Measurements from ENCODE around the gene LENG8. TPM values are rescaled to one million over a fixed set of nuclear protein-coding genes. Genes with fewer than 3 reads are reported as not detected.

Gene LENG8
- total and polyA plus RNA-seq, 9 donors = 28.7 to 155 (median 104) TPM

DNA sequence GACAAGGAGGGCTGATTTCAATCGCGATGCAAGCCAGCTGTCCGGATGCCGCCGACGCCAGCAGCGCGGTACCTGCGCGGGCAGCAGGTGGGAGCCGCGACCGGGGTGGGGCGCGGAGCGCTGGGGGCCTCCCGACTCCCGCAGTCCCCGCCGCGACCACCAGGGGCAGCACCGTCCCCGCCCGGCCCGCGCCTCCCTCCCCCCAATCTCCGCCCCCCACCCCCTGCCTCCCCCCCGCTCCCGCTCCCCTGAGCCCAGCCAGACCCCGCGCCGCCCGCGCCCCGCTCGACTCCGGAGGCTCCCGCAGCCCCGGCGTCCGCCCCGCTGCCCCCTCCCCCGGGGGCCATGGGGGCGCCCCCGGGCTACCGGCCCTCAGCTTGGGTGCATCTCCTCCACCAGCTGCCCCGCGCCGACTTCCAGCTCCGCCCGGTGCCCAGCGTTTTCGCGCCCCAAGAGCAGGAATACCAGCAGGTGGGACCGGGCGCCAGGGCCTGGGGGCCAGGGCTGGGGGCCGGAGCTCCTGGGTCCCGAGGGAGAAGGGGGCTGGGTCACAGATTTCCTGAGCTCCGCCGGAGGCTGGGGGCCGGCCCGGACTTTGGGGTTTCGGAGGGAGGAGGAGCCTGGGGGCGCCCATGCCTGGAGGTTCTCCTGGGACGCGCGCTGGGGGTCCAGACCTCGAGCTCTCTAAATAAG is 33.6 kb upstream of the LENG8 start, which contains the start of gene TTYH1:
TSS of gene TTYH1 (plus strand) at position 257 of the 693 bp plus-strand sequence. CDS start at position 346, 89 bp downstream.
- DNase-seq = no peak
- Histone ChIP-seq H3K27ac (ENCODE audit: low read length) (no peak within 1 kb of the TSS), H3K36me3 (ENCODE audit: control insufficient read depth, insufficient read depth, low read length) (no peaks in the 10 kb centered on the region), H3K4me3 (ENCODE audit: low read length) (peak within 1 kb of the TSS; percentile 10), H3K27me3 (ENCODE audit: control insufficient read depth, insufficient read depth, low read length) (peaks cover 47% of the 10 kb centered on the region), H3K4me1 (ENCODE audit: control insufficient read depth, insufficient read depth, low read length) (peaks cover 18% of the 10 kb centered on the region), H3K9me3 (replicated peaks; ENCODE audit: control insufficient read depth, low read depth, low read length) (no peaks in the 10 kb centered on the region)
- under 1% methylated on average over 45 of the region's 68 CpGs for WGBS (ENCODE audit: insufficient coverage)

DNA sequence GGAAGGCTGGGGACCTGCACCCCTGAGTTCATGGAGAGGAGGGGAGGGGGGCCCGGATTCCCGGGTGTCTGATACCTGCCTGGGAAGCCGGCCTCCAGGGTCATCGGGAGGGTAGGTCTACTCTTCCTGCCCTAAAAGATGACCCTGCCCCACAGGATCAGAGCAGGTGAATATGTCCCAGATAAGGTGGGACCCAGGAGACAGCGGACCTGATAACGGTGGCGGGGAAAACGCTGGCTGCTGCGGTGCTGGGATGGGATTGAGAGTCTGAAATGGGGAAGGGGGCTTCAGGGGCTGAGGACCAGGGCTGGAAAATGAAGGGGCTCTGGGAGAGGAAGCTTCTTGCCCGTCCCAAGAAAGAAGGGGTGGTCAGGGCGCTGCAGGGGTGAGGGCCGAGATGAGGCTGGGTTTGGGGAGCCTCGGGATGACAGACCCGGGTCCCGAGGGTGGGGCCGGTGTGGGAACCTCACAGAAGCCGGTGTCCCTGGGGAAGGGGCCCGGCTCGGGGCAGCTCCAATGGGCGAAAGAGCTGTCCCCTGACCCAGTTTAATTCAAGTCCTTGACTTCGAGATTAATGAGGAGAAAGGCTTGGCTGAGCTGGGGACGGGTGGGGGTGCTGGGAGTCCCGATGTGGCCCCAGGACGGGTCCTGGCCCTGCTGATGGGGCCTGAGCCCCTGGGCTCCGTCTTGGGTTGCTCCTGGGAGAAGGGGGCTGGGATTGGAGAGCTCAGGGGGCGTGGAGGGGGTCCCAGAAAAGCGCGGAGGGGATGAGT is 32.9 kb upstream of the LENG8 start:
- H3K9me3 ChIP-seq (replicated peaks; ENCODE audit: control insufficient read depth, low read depth, low read length) = no peaks in the 10 kb centered on the region
- H3K4me3 ChIP-seq (ENCODE audit: low read length) = peak overlapping the region; percentile 10
- WGBS (ENCODE audit: insufficient coverage) = 5% methylated on average over 18 of the region's 28 CpGs
- peaks cover 23% of the 10 kb centered on the region for H3K4me1 ChIP-seq (ENCODE audit: control insufficient read depth, insufficient read depth, low read length)
- no peak for DNase-seq
- H3K36me3 ChIP-seq (ENCODE audit: control insufficient read depth, insufficient read depth, low read length) = no peaks in the 10 kb centered on the region
- H3K27me3 ChIP-seq (ENCODE audit: control insufficient read depth, insufficient read depth, low read length) = peaks cover 54% of the 10 kb centered on the region
- no peak overlapping the region for H3K27ac ChIP-seq (ENCODE audit: low read length)

DNA sequence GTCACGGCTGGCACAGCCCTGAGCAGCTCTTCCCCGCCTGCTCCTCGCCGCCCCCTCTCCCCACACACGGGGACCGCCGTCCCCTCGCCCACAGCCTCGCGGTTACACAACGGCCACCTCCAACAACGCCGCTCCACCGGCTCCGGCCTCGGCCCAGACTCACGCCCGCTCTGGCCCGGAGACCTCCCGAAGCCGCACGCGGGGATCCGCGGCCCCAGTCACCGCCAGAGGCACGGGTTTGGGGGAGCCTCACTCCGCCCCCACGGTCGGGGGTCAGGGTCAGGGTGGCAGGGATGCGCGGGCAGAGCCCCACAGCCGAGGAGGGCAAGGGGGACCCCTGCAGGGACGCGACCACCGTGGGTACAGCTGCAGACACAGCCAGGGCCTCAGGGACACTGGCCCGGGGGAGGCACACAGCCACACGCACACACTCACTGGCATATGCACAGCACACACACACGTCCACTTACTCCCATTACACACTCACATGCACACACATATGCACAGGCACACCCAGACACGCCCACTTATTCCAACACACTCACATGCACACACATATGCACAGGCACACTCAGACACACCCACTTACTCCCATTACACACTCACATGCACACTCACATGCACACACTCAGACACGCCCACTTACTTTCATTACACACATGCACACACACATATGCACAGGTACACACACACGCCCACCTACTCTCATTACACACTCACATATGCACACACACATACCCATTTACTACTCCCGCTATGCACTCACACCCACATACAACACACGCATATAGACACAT is 32.1 kb upstream of the LENG8 start:
- H3K4me1 ChIP-seq (ENCODE audit: control insufficient read depth, insufficient read depth, low read length) = peaks cover 25% of the 10 kb centered on the region
- 27% methylated on average over 35 of the region's 44 CpGs for WGBS (ENCODE audit: insufficient coverage)

DNA sequence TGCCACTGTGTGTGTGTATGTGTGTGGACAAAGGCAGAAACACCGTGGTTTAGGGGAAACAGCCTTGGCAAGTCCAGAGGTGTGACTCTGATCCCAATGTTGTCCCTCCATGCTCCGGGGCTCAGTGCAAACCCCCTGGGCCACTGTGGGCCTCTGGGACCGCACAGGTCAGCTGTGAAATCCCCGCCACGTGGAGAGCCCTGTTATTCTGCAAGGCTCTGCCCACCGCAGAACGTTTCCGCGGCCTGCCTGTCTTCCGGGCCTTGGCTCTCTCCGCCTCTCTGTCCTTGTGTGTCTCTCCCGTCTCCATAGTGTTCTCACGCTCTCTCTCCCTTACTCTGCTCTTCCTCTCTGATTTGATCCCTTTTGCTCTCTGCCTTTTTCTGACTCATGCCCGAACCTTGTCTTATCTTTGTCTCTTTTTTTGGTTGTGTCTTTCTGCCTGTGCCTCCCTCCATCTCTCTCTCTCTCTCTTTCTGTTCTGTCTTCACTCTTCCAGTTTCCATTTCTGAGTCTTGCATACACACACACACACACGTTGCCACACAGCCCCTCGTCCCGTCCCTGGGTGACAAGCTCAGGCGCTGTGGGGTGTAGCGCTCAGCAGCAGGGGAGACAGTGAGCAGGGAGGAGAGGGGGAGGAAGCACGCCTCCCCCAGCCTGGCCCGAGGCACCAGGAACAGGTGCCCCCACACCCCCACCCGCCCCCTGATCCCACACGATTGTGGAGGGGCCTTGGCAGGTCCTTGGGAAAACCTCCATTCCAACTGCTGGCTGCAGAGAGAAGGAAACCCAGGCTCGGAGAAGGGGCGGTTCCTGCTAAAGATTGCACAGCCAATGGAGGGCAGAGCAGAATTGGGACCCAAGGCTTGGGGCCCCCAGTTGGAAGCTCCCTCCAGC is 30.7 kb upstream of the LENG8 start:
- H3K36me3 ChIP-seq (ENCODE audit: control insufficient read depth, insufficient read depth, low read length) = no peaks in the 10 kb centered on the region
- peaks cover 25% of the 10 kb centered on the region for H3K4me1 ChIP-seq (ENCODE audit: control insufficient read depth, insufficient read depth, low read length)
- H3K27me3 ChIP-seq (ENCODE audit: control insufficient read depth, insufficient read depth, low read length) = peaks cover 64% of the 10 kb centered on the region
- H3K9me3 ChIP-seq (replicated peaks; ENCODE audit: control insufficient read depth, low read depth, low read length) = no peaks in the 10 kb centered on the region
- no peak overlapping the region for H3K4me3 ChIP-seq (ENCODE audit: low read length)
- no peak for DNase-seq
- H3K27ac ChIP-seq (ENCODE audit: low read length) = no peak overlapping the region
- WGBS (ENCODE audit: insufficient coverage) = 7% methylated on average over 14 of the region's 25 CpGs

More for the DNA sequence above, 32.1 kb upstream of the LENG8 start:
- no peak for DNase-seq
- Histone ChIP-seq H3K27me3 (ENCODE audit: control insufficient read depth, insufficient read depth, low read length) (peaks cover 62% of the 10 kb centered on the region), H3K27ac (ENCODE audit: low read length) (no peak overlapping the region), H3K9me3 (replicated peaks; ENCODE audit: control insufficient read depth, low read depth, low read length) (no peaks in the 10 kb centered on the region), H3K36me3 (ENCODE audit: control insufficient read depth, insufficient read depth, low read length) (no peaks in the 10 kb centered on the region), H3K4me3 (ENCODE audit: low read length) (no peak overlapping the region)

DNA sequence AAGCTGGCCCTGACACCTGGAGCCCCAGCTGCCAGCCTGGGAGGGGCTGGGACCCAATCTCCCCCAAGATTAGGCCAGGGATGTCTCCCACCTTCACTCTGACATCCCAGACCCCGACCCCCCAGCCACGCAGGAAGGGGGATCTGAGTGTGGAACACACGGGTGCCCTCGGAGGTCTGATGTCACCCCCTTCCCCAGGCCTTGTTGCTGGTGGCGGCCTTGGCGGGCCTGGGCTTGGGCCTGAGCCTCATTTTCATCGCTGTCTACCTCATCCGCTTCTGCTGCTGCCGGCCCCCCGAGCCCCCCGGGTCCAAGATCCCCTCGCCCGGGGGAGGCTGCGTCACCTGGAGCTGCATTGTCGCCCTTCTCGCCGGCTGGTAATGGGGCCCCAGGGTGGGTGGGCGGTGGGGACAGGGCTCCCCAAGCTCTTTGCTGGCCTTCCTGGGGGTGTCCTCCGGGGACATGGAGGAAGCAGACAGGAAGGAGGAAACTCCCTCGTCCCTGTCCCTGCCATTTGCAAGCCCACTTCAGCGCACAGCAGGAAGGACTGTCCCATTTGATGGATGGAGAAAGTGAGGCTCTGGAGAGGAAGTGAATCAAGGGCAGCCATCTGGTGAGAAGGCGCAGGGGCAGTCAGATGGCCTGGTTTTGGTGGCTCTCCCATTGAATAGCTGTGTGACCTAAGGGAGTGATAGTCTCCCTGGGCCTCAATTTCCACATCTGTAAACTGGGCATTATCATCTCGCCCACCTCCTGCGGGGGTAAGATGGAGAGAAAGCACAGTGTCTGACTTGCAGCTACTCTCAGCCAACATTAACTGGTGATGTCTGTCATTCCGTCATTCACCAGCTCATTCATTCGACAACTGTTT is 29.8 kb upstream of the LENG8 start:
- peaks cover 63% of the 10 kb centered on the region for H3K27me3 ChIP-seq (ENCODE audit: control insufficient read depth, insufficient read depth, low read length)
- no peak overlapping the region for H3K27ac ChIP-seq (ENCODE audit: low read length)
- H3K36me3 ChIP-seq (ENCODE audit: control insufficient read depth, insufficient read depth, low read length) = no peaks in the 10 kb centered on the region
- peaks cover 25% of the 10 kb centered on the region for H3K4me1 ChIP-seq (ENCODE audit: control insufficient read depth, insufficient read depth, low read length)
- H3K4me3 ChIP-seq (ENCODE audit: low read length) = no peak overlapping the region
- 72% methylated on average over 17 of the region's 26 CpGs for WGBS (ENCODE audit: insufficient coverage)
- no peak for DNase-seq
- no peaks in the 10 kb centered on the region for H3K9me3 ChIP-seq (replicated peaks; ENCODE audit: control insufficient read depth, low read depth, low read length)

DNA sequence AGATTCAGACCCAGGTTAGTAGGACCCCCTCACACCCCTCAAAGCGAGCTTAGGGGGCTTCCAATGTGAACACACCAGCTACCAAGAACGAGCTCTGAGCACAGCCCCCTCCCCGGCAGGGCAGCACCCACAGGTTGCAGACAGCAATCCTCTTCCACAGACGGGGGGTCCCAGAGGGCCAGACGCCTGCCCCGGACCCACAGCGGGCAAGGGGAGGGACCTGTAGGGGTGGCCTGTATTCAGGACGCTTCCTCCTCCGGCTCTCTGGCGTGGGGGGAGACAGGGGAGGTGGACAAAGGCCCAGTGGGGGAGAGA is 29.0 kb upstream of the LENG8 start:
- no peak for DNase-seq
- Histone ChIP-seq H3K27me3 (ENCODE audit: control insufficient read depth, insufficient read depth, low read length) (peaks cover 55% of the 10 kb centered on the region), H3K9me3 (replicated peaks; ENCODE audit: control insufficient read depth, low read depth, low read length) (no peaks in the 10 kb centered on the region), H3K4me1 (ENCODE audit: control insufficient read depth, insufficient read depth, low read length) (peaks cover 25% of the 10 kb centered on the region), H3K4me3 (ENCODE audit: low read length) (no peak overlapping the region), H3K36me3 (ENCODE audit: control insufficient read depth, insufficient read depth, low read length) (no peaks in the 10 kb centered on the region), H3K27ac (ENCODE audit: low read length) (no peak overlapping the region)
- WGBS (ENCODE audit: insufficient coverage) = 12% methylated on average over 8 of the region's 10 CpGs

DNA sequence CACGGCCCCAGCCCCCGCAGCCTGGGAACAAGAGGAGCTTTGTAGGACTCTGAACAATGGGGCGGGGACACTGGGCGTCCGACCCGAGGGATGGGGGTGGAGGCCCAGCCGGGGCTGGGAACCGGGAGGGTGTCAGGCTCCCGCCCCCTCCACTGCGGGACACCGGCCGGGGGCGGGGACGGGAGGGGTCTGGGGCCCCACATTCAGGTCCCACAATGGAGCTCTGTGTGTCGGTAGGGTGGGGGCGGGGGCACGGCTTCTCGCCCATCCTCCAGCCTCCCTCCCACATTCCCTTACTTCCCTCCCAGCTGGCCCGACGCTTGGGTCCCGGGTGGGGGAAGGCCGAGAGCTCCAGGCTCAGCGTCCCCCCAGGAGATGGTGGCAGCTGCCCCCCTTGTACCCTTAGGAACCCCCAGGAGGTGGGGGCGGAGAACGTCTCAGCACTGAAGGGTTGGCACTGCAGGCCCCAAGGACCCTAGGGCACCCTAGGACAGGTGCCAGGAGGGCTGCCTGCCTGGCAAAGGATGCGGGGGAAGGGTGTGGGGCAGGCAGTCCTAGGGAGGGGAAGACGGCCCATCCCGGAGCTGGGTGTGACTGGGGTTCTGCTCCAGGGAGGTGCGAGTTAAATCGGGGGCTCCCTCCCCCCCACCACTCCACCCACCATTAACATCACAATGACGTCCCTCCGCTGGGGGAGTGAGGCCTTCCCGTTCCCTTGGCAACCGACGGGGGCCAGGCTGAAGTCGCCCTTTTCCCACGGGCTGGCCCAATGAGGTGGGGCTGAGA is 28.4 kb upstream of the LENG8 start:
- peaks cover 51% of the 10 kb centered on the region for H3K27me3 ChIP-seq (ENCODE audit: control insufficient read depth, insufficient read depth, low read length)
- no peaks in the 10 kb centered on the region for H3K36me3 ChIP-seq (ENCODE audit: control insufficient read depth, insufficient read depth, low read length)
- H3K9me3 ChIP-seq (replicated peaks; ENCODE audit: control insufficient read depth, low read depth, low read length) = no peaks in the 10 kb centered on the region
- peaks cover 23% of the 10 kb centered on the region for H3K4me1 ChIP-seq (ENCODE audit: control insufficient read depth, insufficient read depth, low read length)
- 2% methylated on average over 8 of the region's 37 CpGs for WGBS (ENCODE audit: insufficient coverage)
- DNase-seq = peak; percentile 77
- no peak overlapping the region for H3K4me3 ChIP-seq (ENCODE audit: low read length)
- H3K27ac ChIP-seq (ENCODE audit: low read length) = no peak overlapping the region

DNA sequence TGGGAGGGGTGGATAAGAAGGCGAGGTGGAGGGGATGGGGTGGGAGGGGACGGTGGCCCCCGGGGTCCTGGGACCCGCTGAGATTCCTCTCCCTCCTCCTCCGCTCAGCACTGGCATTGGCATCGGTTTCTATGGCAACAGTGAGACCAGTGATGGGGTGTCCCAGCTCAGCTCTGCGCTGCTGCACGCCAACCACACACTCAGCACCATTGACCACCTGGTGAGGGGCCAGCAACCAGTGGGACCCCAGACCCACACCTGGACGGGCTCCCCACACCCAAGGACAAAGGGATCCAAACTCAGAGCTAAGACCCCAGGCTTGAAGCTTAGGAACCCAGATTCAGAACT is 27.9 kb upstream of the LENG8 start:
- no peak overlapping the region for H3K4me3 ChIP-seq (ENCODE audit: low read length)
- peaks cover 45% of the 10 kb centered on the region for H3K27me3 ChIP-seq (ENCODE audit: control insufficient read depth, insufficient read depth, low read length)
- H3K9me3 ChIP-seq (replicated peaks; ENCODE audit: control insufficient read depth, low read depth, low read length) = no peaks in the 10 kb centered on the region
- peaks cover 21% of the 10 kb centered on the region for H3K4me1 ChIP-seq (ENCODE audit: control insufficient read depth, insufficient read depth, low read length)
- H3K36me3 ChIP-seq (ENCODE audit: control insufficient read depth, insufficient read depth, low read length) = no peaks in the 10 kb centered on the region
- no peak overlapping the region for H3K27ac ChIP-seq (ENCODE audit: low read length)
- no peak for DNase-seq
- WGBS (ENCODE audit: insufficient coverage) = 42% methylated on average over 5 of the region's 9 CpGs

All from muscle of leg (tissue), 11 donors.